Suppressor macrophage treated with lipopolysaccharide for 4 hours (primary cell): Measurements from ENCODE around the gene KRT27.
"Not testable (repeated sequence)": the region's sequence is repeated elsewhere in the genome, so short reads cannot be mapped to it uniquely, and the experiment has no call there.

Experiments
- DNase-seq: peaks from one replicate; pipeline ENCODE4 v3.0.0-alpha.2; 2020

The KRT27 gene

GRCh38 chr17:40750391-40750790, 32.0 kb downstream of the KRT27 start:
- no peak for DNase-seq

GRCh38 chr17:40748666-40749065, 33.7 kb downstream of the KRT27 start:
- DNase-seq, result not testable (repeated sequence)

GRCh38 chr17:40738553-40738952, 43.8 kb downstream of the KRT27 start:
- DNase-seq, result no peak

GRCh38 chr17:40735016-40735415, 47.3 kb downstream of the KRT27 start:
- DNase-seq, result no peak

- no peak for DNase-seq
These were observed 48.3 kb downstream of the KRT27 start for GRCh38 chr17:40734018-40734417.

- DNase-seq, result no peak
These were observed 51.4 kb downstream of the KRT27 start for GRCh38 chr17:40730970-40731369.

- DNase-seq, result peak; percentile 48
These were observed 54.7 kb downstream of the KRT27 start for GRCh38 chr17:40727447-40728231.

- DNase-seq, result no peak
These were observed 55.4 kb downstream of the KRT27 start for GRCh38 chr17:40726919-40727318.
